ENCODE results near the gene SF1.

Gene SF1

DNA sequence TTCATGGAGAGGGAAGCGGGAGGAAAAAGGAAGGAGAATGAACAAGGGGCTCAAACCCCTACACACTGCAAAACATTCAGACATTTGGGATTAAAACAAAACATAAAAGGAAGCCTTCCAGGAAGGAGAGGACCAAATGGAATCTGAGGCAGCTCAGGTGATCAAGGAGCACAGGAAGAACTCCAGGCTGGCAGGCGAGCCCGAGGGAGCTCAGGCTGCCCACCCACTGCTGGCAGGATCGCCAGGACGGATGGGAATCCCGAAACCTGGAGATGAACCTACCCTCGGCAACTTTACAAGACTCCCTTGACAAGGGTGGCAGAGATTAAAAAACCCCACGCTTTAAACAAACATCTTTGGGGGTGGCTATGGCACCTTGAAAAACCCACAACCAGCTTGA lies 13.6 kb downstream of the SF1 start:
- no peak for DNase-seq (ENCODE audit: low read depth)
- TF ChIP-seq, protein P1, sequence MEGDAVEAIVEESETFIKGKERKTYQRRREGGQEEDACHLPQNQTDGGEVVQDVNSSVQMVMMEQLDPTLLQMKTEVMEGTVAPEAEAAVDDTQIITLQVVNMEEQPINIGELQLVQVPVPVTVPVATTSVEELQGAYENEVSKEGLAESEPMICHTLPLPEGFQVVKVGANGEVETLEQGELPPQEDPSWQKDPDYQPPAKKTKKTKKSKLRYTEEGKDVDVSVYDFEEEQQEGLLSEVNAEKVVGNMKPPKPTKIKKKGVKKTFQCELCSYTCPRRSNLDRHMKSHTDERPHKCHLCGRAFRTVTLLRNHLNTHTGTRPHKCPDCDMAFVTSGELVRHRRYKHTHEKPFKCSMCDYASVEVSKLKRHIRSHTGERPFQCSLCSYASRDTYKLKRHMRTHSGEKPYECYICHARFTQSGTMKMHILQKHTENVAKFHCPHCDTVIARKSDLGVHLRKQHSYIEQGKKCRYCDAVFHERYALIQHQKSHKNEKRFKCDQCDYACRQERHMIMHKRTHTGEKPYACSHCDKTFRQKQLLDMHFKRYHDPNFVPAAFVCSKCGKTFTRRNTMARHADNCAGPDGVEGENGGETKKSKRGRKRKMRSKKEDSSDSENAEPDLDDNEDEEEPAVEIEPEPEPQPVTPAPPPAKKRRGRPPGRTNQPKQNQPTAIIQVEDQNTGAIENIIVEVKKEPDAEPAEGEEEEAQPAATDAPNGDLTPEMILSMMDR (IDR thresholded peaks at IDR 0.05; ENCODE audit: low read depth, low read length) = no peak
- no peak for TF ChIP-seq MYC (IDR thresholded peaks at IDR 0.05; ENCODE audit: low read depth, low read length)
- TF ChIP-seq, protein P2, sequence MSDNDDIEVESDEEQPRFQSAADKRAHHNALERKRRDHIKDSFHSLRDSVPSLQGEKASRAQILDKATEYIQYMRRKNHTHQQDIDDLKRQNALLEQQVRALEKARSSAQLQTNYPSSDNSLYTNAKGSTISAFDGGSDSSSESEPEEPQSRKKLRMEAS (IDR thresholded peaks at IDR 0.05; ENCODE audit: low read depth, low read length) = no peak
- no peak overlapping the region for H3K4me3 ChIP-seq (ENCODE audit: low read depth, low read length)

DNA sequence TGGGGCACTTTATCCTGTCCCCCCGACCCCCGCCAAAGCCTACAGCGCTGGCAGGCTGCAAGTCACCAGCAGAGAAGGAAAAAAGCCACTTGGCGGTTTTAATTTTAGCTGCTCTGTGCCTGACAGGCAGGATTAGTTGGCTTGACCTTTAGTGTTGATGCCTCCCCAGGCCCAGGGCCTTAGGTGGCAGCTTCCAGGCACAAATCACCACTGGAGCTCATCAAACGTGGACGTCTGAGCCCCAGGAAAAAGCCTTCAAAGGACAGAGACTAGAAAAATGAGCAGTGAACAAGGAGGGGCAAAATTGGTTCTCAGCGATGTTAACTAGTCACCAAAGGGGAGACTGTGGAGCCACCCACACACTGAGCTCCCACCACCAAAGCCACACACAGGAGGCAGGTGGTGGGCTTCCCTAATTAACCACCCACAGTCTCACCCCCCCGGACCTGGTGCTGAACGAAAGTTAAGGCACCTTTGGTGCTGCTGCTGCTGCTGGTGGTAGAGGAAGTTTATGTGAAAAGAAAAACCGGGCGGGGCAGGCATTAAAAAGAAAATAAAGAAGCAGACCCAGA lies 14.2 kb downstream of the SF1 start:
- peak; percentile 73 for DNase-seq (ENCODE audit: low read depth)
- TF ChIP-seq, protein P2 (IDR thresholded peaks at IDR 0.05; ENCODE audit: low read depth, low read length) = peak; percentile 18; the same call in 1 of the 2 replicates
- TF ChIP-seq, protein P1 (IDR thresholded peaks at IDR 0.05; ENCODE audit: low read depth, low read length) = no peak
- no peak overlapping the region for H3K4me3 ChIP-seq (ENCODE audit: low read depth, low read length)

DNA sequence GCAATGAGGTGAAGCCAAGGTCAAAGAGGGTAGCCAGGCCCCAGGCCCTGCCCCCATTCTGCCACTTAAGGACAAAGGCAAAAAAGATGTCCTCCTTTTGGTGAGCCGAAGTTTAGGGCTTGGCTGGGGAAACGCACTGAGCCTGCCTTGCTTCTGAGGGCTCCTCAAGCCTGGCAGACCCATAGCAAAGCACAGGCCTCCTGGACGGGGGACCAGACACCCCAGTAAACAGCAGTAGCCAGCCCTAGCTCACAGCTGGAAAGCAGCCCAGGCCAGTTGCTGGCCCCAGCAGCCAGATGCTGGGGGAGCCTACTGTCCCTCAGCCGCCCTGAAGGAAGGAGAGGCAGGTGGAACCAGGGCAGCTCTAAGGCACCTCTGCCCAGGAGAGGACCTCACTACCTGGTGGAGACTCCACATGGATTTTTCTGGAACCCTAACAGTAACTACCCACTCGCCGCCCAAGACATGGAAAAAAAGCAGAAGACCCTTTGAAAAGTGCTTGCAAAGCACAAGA lies 14.8 kb downstream of the SF1 start:
- TF ChIP-seq, protein P1 (IDR thresholded peaks at IDR 0.05; ENCODE audit: low read depth, low read length) = no peak
- TF ChIP-seq, protein P2 (IDR thresholded peaks at IDR 0.05; ENCODE audit: low read depth, low read length) = no peak
- TF ChIP-seq MYC (IDR thresholded peaks at IDR 0.05; ENCODE audit: low read depth, low read length) = no peak
- TF ChIP-seq POLR2A (IDR thresholded peaks at IDR 0.05; ENCODE audit: extremely low read depth, insufficient read length) = no peak
- H3K4me3 ChIP-seq (ENCODE audit: low read depth, low read length) = no peak overlapping the region
- DNase-seq (ENCODE audit: low read depth) = no peak

DNA sequence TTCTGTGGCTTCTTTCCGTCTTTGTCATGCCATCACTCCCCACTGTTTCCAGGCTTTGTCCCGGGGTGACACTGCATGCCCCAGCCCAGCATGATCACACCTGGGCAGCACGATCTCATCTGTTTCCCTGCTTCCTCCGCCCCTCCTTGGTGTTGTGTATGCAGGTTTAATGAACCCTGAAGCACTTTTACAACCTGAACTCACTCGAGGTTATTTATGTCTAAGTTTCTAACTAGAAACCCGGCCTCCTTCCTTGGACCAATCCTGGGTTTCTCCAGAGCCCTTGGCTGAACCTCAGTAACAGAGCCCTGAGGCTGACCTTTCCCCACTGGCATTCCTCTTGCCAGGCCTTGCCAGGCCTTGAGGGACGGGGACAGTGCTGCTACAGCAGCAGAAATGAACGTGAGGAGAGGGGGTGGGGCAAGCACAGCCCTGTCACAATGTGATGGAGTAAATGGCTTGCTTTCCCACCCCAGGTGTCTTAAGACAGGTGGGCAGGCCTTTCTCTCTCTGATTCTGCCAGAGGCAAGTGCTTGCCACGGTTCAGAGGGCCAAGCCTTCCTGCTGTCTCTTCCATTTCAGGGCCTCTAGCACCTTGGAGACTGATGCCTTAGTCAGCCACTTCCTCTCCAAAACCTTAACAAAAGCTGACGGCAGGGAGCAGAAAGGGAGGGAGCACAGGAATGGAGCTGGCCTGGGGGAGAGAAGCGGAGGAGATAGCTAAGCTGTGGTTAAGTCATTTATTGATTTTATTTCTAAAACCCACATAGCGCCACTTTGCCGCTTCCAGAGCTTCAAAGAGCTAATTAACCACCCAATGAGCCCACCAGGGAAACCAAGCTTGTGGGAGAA lies 15.4 kb downstream of the SF1 start:
- no peak for TF ChIP-seq MYC (IDR thresholded peaks at IDR 0.05; ENCODE audit: low read depth, low read length)
- TF ChIP-seq, protein P2 (IDR thresholded peaks at IDR 0.05; ENCODE audit: low read depth, low read length) = no peak
- peak; percentile 76 for DNase-seq (ENCODE audit: low read depth)
- H3K4me3 ChIP-seq (ENCODE audit: low read depth, low read length) = no peak overlapping the region

DNA sequence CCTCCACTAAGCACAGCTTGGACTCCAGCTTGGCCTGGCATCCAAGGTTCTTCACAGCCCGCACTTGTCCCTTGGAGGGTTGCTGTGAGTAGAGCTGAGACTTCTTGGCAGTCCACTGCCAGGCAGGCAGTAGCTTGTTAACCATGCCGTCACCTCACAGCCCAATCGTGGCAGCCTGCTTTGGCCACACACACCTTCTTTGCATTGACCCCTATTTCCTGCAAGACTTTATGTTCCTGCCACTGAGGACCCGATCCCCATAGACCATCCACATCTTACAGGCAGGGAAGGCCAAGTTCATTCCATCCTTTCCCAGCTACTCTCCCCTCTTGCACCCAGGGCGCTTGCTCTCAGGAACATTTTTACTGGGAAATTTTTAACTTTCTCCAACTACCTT lies 16.1 kb downstream of the SF1 start:
- H3K4me3 ChIP-seq (ENCODE audit: low read depth, low read length) = no peak overlapping the region
- DNase-seq (ENCODE audit: low read depth) = peak; percentile 42
- TF ChIP-seq, protein P2 (IDR thresholded peaks at IDR 0.05; ENCODE audit: low read depth, low read length) = no peak
- peak; percentile 46 for TF ChIP-seq POLR2A (IDR thresholded peaks at IDR 0.05; ENCODE audit: extremely low read depth, insufficient read length)

DNA sequence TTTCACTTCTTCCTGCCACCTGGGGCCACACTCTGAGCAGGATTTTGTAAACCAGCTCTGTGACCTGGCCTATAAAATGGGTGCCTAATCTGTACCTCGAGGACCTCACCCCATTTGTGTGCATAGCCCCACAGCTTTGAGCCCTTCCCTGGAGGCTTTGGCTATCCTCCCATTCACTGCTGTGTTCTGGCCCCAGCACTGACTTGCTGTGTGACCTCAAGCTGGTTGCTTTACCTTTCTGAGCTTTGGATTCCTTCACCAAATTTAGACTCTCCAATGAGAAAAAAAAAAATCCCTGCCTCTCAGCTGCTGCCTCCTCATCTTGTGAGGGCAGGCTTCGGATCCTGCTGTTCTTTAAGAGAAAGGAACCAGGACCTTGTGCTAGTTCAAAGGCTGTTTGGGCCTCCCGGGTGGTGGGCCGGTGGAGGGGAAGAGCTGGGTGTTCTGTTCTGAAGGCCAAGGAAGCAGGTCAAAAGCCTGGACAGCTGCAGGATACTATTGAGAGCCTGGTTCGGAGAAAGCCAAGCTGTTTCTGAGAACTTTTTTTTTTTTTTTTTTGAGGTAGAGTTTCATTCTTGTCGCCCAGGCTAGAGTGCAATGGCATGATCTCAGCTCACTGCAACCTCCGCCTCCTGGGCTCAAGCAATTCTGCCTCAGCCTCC lies 17.5 kb downstream of the SF1 start:
- H3K4me3 ChIP-seq (ENCODE audit: low read depth, low read length) = no peak overlapping the region
- no peak for DNase-seq (ENCODE audit: low read depth)
- TF ChIP-seq, protein P1 (IDR thresholded peaks at IDR 0.05; ENCODE audit: low read depth, low read length) = no peak
- TF ChIP-seq, protein P2 (IDR thresholded peaks at IDR 0.05; ENCODE audit: low read depth, low read length) = no peak
- no peak for TF ChIP-seq POLR2A (IDR thresholded peaks at IDR 0.05; ENCODE audit: extremely low read depth, insufficient read length)
- no peak for TF ChIP-seq MYC (IDR thresholded peaks at IDR 0.05; ENCODE audit: low read depth, low read length)
